OCI-LY3 (cell line): ENCODE measurements around the gene KLHL25.

Experiments used
- H2AFZ ChIP-seq: fragments of 200-600, 300-600 bp; shearing (Covaris generic); 2 replicates; pipeline ENCODE4 v1.6.0; 2014; ENCODE audit warnings: antibody characterized with exemption, low read depth, low read length
- H3K27ac ChIP-seq: fragments of 200-600, 300-600 bp; sonication (generic); 2 replicates; pipeline ENCODE4 v1.5.1; 2014; ENCODE audit warnings: mild to moderate bottlenecking, low read length, moderate library complexity, mixed read lengths
- H3K27me3 ChIP-seq: fragments of 200-600, 300-600 bp; sonication (generic); 2 replicates; pipeline ENCODE4 v1.6.1; 2014; ENCODE audit warnings: low read depth, low read length, mixed read lengths
- H3K36me3 ChIP-seq: fragments of 200-600, 300-600 bp; sonication (generic); replicated peaks from 2 replicates; pipeline ENCODE3; 2014; ENCODE audit warnings: low read depth, low read length, mixed read lengths
- H3K4me1 ChIP-seq: fragments of 300-600, 200-600 bp; sonication (generic); 2 replicates; pipeline ENCODE4 v1.6.1; 2014; ENCODE audit warnings: low read length, mixed read lengths
- H3K4me2 ChIP-seq: fragments of 200-600, 300-600 bp; sonication (generic); 2 replicates; pipeline ENCODE4 v1.6.1; 2014; ENCODE audit warnings: low read length, mixed read lengths
- H3K4me3 ChIP-seq: fragments of 300-600, 200-600 bp; sonication (generic); 2 replicates; pipeline ENCODE4 v1.5.1; 2014; ENCODE audit warnings: antibody characterized with exemption, mild to moderate bottlenecking, low read length, moderate library complexity
- H3K79me2 ChIP-seq: fragments of 300-600, 200-600 bp; shearing (Covaris generic); 2 replicates; pipeline ENCODE4 v1.6.1; 2014; ENCODE audit warnings: mild to moderate bottlenecking, low read length, mixed read lengths
- H3K9ac ChIP-seq: fragments of 300-600, 200-600 bp; shearing (Covaris generic); 2 replicates; pipeline ENCODE4 v1.6.0; 2014; ENCODE audit warnings: mild to moderate bottlenecking, low read length, moderate library complexity
- H3K9me3 ChIP-seq: fragments of 200-600, 300-600 bp; shearing (Covaris generic); 2 replicates; pipeline ENCODE4 v1.6.1; 2014; ENCODE audit warnings: low read length, mixed read lengths; ENCODE audit not compliant: insufficient read depth
- H4K20me1 ChIP-seq: fragments of 200-600, 300-600 bp; sonication (generic); 2 replicates; pipeline ENCODE4 v1.6.1; 2016; ENCODE audit warnings: low read length, mixed read lengths; ENCODE audit not compliant: insufficient read depth
- EZH2phosphoT487 ChIP-seq: fragments of 200-600 bp; shearing (Covaris generic); IDR thresholded peaks from 2 replicates; pipeline ENCODE4 v1.6.1; 2018; ENCODE audit warnings: antibody characterized with exemption, mixed run types, low read depth
- TF ChIP-seq, protein P1 (sequence below): fragments of 200-600, 300-600 bp; sonication (generic); IDR thresholded peaks from 2 replicates; pipeline ENCODE4 v1.5.1; 2014; ENCODE audit warnings: antibody characterized with exemption, low read length, low read depth

KLHL25 gene

DNA sequence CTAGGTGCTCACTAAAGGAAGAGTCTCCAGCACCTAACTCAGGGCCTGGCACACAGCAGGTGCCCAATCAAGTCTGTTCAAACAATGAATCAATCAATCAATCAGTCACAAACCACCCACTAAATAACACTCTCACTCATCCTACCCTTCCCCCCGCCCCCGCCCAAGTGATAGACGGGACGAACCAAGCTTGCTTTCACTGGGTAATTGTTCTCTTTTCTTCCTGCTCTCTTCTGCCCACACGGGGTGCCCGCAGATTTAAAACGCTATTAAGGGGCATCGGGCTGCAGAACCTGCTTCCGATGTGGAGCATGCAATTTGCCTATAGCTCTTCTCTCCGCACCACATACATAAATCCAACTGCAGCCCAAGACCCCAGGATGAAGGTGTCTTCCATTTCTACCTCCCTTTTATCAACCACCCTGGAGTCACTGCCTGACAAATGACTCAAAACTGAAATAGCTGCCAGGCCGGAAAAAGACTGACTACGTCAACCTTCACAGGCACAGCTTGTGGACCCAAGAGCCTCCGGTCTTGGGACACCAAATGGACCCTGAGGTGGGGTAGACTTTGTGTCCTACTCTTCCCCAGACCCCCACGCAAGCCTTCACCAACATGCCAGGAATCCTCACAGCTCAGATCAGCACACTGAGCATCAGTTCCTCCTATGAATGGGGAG is 1.7 kb downstream of the KLHL25 start:
- Histone ChIP-seq H3K4me2 (peak overlapping the region; percentile 91), H3K9me3 (no peaks in the 10 kb centered on the region), H3K79me2 (peaks cover 26% of the 10 kb centered on the region), H3K9ac (peak overlapping the region; percentile 80), H3K27me3 (peaks cover 8% of the 10 kb centered on the region), H3K4me3 (peak overlapping the region; percentile 85), H3K27ac (no peak overlapping the region), H3K36me3 (no peaks in the 10 kb centered on the region), H2AFZ (0 out of 2 replicates have a peak overlapping the region, but pooled peaks have one; percentile 4), H3K4me1 (peaks cover 18% of the 10 kb centered on the region), H4K20me1 (peaks cover 32% of the 10 kb centered on the region)
- no peak for TF ChIP-seq EZH2phosphoT487
- TF ChIP-seq, protein P1, sequence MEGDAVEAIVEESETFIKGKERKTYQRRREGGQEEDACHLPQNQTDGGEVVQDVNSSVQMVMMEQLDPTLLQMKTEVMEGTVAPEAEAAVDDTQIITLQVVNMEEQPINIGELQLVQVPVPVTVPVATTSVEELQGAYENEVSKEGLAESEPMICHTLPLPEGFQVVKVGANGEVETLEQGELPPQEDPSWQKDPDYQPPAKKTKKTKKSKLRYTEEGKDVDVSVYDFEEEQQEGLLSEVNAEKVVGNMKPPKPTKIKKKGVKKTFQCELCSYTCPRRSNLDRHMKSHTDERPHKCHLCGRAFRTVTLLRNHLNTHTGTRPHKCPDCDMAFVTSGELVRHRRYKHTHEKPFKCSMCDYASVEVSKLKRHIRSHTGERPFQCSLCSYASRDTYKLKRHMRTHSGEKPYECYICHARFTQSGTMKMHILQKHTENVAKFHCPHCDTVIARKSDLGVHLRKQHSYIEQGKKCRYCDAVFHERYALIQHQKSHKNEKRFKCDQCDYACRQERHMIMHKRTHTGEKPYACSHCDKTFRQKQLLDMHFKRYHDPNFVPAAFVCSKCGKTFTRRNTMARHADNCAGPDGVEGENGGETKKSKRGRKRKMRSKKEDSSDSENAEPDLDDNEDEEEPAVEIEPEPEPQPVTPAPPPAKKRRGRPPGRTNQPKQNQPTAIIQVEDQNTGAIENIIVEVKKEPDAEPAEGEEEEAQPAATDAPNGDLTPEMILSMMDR = no peak

DNA sequence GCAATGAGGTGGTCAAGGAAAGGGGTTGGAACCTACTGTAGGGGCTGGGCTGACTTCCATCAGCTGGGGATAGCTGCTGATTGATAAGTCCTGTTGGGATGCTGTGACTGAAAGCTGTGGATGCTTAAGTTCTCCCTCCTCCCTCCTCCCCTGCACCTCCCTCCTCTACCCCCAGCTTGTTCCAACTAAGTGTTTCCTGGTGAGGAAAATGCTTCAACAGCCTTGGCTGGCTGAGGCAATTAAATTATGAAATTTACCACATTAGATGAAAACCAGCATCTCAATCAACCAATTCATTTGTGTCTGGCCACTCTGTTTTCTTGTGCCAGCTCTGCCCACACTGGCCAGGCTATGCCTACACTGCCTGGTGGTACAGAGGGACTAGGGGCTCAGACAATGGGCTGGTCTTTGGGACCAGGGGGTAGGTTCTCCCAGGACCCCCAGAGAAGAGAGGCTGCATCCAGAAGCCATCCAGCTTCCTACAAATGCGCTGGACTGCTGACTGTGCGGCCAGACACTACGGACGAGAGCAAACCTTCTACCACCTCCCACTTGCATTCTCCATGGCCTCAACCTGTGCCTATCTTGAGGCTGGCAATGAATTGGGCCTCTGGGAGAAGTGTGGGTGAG is 2.5 kb downstream of the KLHL25 start:
- Histone ChIP-seq H3K4me3 (no peak overlapping the region; the same call in 1 of the 2 replicates), H4K20me1 (peaks cover 32% of the 10 kb centered on the region), H3K4me2 (peak overlapping the region; percentile 91; the same call in 1 of the 2 replicates), H2AFZ (no peak overlapping the region), H3K27ac (no peak overlapping the region), H3K36me3 (no peaks in the 10 kb centered on the region), H3K27me3 (peaks cover 8% of the 10 kb centered on the region), H3K4me1 (peaks cover 18% of the 10 kb centered on the region), H3K79me2 (peaks cover 26% of the 10 kb centered on the region), H3K9me3 (no peaks in the 10 kb centered on the region), H3K9ac (no peak overlapping the region)
- TF ChIP-seq, protein P1 = no peak
- no peak for TF ChIP-seq EZH2phosphoT487

DNA sequence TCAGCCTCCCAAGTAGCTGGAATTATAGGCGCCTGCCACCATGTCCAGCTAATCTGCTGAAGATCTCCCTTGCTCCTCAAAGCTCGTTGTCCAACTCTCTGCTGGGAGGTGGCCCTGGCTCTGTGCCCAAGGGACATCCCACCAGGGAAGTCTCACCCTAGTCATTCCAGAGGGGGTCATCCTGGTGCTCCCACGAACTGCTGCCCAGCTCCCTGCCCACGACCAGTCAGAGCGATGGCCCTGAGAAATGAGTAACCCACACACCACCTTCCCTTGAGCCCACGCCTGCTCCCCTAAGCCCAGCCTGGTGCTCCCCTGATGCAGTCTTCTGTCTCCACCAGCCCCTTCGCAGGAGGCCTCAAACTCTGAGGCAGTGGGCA is 5.2 kb downstream of the KLHL25 start:
- Histone ChIP-seq H3K4me3 (no peak overlapping the region), H3K4me2 (no peak overlapping the region), H3K4me1 (peaks cover 12% of the 10 kb centered on the region), H3K36me3 (no peaks in the 10 kb centered on the region), H3K9me3 (no peaks in the 10 kb centered on the region), H2AFZ (no peak overlapping the region), H3K27ac (no peak overlapping the region), H4K20me1 (peaks cover 39% of the 10 kb centered on the region), H3K27me3 (peaks cover 4% of the 10 kb centered on the region; the same call in 1 of the 2 replicates), H3K9ac (no peak overlapping the region), H3K79me2 (peaks cover 30% of the 10 kb centered on the region)
- TF ChIP-seq, protein P1 = no peak
- no peak for TF ChIP-seq EZH2phosphoT487

DNA sequence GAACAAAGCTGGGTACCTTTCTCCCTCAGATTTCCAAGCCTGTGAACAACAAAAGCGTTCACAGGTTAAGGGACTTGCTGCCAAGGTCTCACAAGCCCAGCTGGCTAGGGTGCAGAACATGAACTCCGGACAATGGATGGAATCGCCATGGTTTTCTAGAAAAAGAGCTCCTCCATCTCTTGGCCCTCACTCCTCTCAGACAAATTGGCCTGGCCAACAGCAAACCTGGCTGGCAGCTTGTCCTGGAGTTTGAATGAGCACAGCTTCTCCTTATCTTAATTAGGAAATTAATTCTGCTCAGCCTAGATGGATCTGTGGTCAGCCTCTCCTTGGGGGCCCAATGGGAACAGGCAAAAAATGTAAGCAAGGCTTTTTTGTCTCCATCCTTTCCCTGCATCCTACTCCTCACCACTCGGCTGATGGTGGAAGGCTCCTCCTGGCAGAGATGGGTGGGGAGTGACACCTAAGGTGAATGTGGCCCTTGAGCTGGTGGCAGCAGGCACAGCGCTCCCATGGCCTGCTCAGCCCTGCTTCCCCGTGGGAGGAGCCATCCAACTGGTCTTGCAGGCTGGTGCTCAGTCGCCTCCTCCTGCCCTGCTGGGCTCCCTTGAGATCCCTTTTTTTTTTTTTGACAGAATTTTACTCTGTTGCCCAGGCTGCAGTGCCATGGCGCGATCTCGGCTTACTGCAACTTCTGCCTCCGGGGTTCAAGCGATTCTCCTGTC is 5.8 kb downstream of the KLHL25 start:
- no peak overlapping the region for H3K9ac ChIP-seq
- H3K79me2 ChIP-seq = peaks cover 27% of the 10 kb centered on the region
- H4K20me1 ChIP-seq = peaks cover 39% of the 10 kb centered on the region

More for the DNA sequence above, 5.8 kb downstream of the KLHL25 start:
- H3K36me3 ChIP-seq = no peaks in the 10 kb centered on the region
- H3K4me1 ChIP-seq = peaks cover 12% of the 10 kb centered on the region
- TF ChIP-seq EZH2phosphoT487 = no peak
- TF ChIP-seq, protein P1 = no peak
- H3K4me2 ChIP-seq = no peak overlapping the region
- H3K4me3 ChIP-seq = no peak overlapping the region
- no peak overlapping the region for H3K27ac ChIP-seq
- H3K27me3 ChIP-seq = peaks cover 4% of the 10 kb centered on the region; the same call in 1 of the 2 replicates
- no peaks in the 10 kb centered on the region for H3K9me3 ChIP-seq
- no peak overlapping the region for H2AFZ ChIP-seq
